DND-41 (cell line): ENCODE measurements around the gene DYRK1B.
"Not testable (repeated sequence)": the region's sequence is repeated elsewhere in the genome, so short reads cannot be mapped to it uniquely, and the experiment has no call there.

ENCODE experiments used
- ATAC-seq: fragments of 200-7000 bp; cut with Tn5 transposase; 3 replicates; pipeline ENCODE4 v1.9.1; 2021; ENCODE audit warnings: low read depth; ENCODE audit not compliant: insufficient read depth
- DNase-seq: peaks from one replicate; pipeline ENCODE4 v3.0.0-alpha.2; 2020
- H2AFZ ChIP-seq: 2 replicates; pipeline ENCODE4 v1.6.0; 2012; ENCODE audit warnings: low read depth, low read length
- H3K27ac ChIP-seq: 2 replicates; pipeline ENCODE4 v1.5.1; 2012; ENCODE audit warnings: low read length, inconsistent platforms
- H3K27me3 ChIP-seq: fragments of 200-600 bp; sonication (generic); 2 replicates; pipeline ENCODE4 v1.6.0; 2012; ENCODE audit warnings: low read length, mild to moderate bottlenecking, inconsistent platforms; ENCODE audit not compliant: insufficient read depth, poor library complexity
- H3K36me3 ChIP-seq: 2 replicates; pipeline ENCODE4 v1.5.1; 2012; ENCODE audit warnings: low read length, inconsistent platforms; ENCODE audit not compliant: insufficient read depth
- H3K4me1 ChIP-seq: 2 replicates; pipeline ENCODE4 v1.5.1; 2012; ENCODE audit warnings: mild to moderate bottlenecking, low read length; ENCODE audit not compliant: insufficient read depth
- H3K4me2 ChIP-seq: 2 replicates; pipeline ENCODE4 v1.6.0; 2012; ENCODE audit warnings: mild to moderate bottlenecking, moderate library complexity, low read length, inconsistent platforms; ENCODE audit not compliant: insufficient read depth
- H3K4me3 ChIP-seq, 2 experiments: fragments of 200-600 bp in 1 of 2; shearing (Covaris generic) in 1 of 2; 2 replicates each; pipeline ENCODE4 v1.5.1; 2012 to 2016; ENCODE audit warnings: inconsistent platforms in 2 of 2, low read length in 2 of 2, mild to moderate bottlenecking in 2 of 2, low read depth in 1 of 2, moderate library complexity in 1 of 2
- H3K79me2 ChIP-seq: 2 replicates; pipeline ENCODE4 v1.6.0; 2012; ENCODE audit warnings: low read length, inconsistent platforms; ENCODE audit not compliant: insufficient read depth
- H3K9ac ChIP-seq: 2 replicates; pipeline ENCODE4 v1.6.0; 2012; ENCODE audit warnings: low read depth, mild to moderate bottlenecking, inconsistent platforms, low read length, moderate library complexity
- H3K9me3 ChIP-seq: 2 replicates; pipeline ENCODE4 v1.5.1; 2012; ENCODE audit warnings: low read length, moderate library complexity, mild to moderate bottlenecking, inconsistent platforms; ENCODE audit not compliant: insufficient read depth, severe bottlenecking
- H4K20me1 ChIP-seq: 2 replicates; pipeline ENCODE4 v1.6.0; 2012; ENCODE audit warnings: low read length; ENCODE audit not compliant: insufficient read depth
- EZH2 ChIP-seq: IDR thresholded peaks from 3 replicates; pipeline ENCODE4 v1.6.1; 2012; ENCODE audit warnings: borderline replicate concordance, low read depth, mild to moderate bottlenecking, moderate library complexity, low read length, inconsistent platforms; ENCODE audit not compliant: severe bottlenecking
- TF ChIP-seq, protein P1 (sequence below): IDR thresholded peaks from 2 replicates; pipeline ENCODE4 v1.5.1; 2012; ENCODE audit warnings: borderline replicate concordance, low read length, moderate library complexity, mild to moderate bottlenecking; ENCODE audit not compliant: poor library complexity, severe bottlenecking; ENCODE audit errors: extremely low read depth

DYRK1B gene

DNA sequence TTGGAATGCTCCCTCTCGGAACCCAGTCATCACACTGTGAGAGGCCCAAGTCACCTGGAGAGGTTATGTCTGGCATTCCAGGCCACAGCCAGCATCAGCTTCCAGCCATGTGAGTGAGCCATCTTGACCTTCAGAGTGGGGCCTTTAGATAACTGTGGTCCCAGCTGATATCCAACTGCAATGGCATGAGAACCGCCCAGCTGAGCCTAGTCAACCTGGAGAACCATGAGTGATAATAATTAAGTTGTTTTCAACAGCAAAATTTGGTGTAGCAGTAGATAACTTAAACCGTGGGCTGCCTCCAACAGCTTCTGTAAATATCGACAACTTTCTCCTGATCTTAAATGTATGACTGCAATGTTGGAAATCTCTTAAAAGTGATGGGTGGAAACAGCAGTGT is 24.6 kb downstream of the DYRK1B start:
- no peak overlapping the region for H3K27ac ChIP-seq
- DNase-seq, result no peak
- TF ChIP-seq EZH2, result no peak
- TF ChIP-seq, protein P1, sequence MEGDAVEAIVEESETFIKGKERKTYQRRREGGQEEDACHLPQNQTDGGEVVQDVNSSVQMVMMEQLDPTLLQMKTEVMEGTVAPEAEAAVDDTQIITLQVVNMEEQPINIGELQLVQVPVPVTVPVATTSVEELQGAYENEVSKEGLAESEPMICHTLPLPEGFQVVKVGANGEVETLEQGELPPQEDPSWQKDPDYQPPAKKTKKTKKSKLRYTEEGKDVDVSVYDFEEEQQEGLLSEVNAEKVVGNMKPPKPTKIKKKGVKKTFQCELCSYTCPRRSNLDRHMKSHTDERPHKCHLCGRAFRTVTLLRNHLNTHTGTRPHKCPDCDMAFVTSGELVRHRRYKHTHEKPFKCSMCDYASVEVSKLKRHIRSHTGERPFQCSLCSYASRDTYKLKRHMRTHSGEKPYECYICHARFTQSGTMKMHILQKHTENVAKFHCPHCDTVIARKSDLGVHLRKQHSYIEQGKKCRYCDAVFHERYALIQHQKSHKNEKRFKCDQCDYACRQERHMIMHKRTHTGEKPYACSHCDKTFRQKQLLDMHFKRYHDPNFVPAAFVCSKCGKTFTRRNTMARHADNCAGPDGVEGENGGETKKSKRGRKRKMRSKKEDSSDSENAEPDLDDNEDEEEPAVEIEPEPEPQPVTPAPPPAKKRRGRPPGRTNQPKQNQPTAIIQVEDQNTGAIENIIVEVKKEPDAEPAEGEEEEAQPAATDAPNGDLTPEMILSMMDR, result no peak

DNA sequence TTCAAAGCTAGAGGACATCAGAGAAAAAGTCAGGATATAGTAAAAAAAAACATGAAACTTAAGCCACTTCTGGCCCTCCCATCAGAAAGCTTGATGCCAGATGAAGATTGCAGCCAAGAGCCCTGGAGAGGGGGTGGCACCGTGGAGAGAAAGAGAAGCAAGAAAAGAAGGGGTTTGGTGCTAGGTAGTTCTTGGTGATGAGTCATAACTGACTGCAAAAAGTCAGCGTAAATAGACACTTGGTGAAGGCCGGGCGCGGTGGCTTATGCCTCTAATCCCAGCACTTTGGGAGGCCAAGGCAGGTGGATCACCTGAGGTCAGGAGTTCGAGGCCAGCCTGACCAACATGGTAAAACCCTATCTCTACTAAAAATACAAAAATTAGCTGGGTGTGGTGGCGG is 25.3 kb downstream of the DYRK1B start:
- H3K27me3 ChIP-seq, H3K27ac ChIP-seq, H3K9me3 ChIP-seq, DNase-seq, H3K4me1 ChIP-seq, ATAC-seq, H2AFZ ChIP-seq, H3K36me3 ChIP-seq, H3K79me2 ChIP-seq, H3K9ac ChIP-seq, H4K20me1 ChIP-seq, H3K4me3 ChIP-seq, H3K4me2 ChIP-seq: not testable (repeated sequence)

More for the DNA sequence above, 24.6 kb downstream of the DYRK1B start:
- no peak overlapping the region for H3K4me2 ChIP-seq
- ATAC-seq, result no peak
- H3K36me3 ChIP-seq, result no peaks in the 10 kb centered on the region
- no peaks in the 10 kb centered on the region for H3K27me3 ChIP-seq
- H3K4me3 ChIP-seq, result no peak overlapping the region
- H3K4me1 ChIP-seq, result no peaks in the 10 kb centered on the region
- H4K20me1 ChIP-seq, result no peaks in the 10 kb centered on the region
- H3K9ac ChIP-seq, result no peak overlapping the region
- H2AFZ ChIP-seq, result no peak overlapping the region
- no peaks in the 10 kb centered on the region for H3K9me3 ChIP-seq
- H3K79me2 ChIP-seq, result no peaks in the 10 kb centered on the region

DNA sequence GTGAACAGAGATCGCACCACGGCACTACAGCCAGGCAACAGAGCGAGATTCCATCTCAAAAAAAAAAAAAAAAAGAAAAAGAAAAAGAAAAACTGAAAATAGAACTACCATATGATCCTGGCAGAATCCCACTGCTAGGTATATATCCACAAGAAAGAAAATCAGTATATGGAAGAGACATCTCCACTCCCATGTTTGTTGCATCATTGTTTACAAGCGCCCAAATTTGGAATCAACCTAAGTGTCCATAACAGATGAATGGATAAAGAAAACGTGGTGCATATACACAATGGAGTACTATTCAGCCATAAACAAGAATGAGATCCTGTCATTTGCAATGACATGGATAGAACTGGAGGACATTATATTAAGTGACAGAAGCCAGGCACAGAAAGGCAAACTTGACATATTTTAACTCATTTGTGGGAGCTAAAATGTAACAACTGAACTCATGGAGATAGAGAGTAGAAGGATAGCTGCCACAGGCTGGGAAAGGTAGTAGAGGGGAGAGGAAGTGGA is 26.1 kb downstream of the DYRK1B start:
- Histone ChIP-seq H3K27me3 (peaks cover 11% of the 10 kb centered on the region), H3K36me3 (no peaks in the 10 kb centered on the region), H3K27ac (no peak overlapping the region), H3K4me3 (no peak overlapping the region), H3K4me1 (no peaks in the 10 kb centered on the region), H3K9ac (no peak overlapping the region), H4K20me1 (no peaks in the 10 kb centered on the region), H3K4me2 (no peak overlapping the region), H2AFZ (no peak overlapping the region), H3K79me2 (no peaks in the 10 kb centered on the region), H3K9me3 (no peaks in the 10 kb centered on the region)
- no peak for ATAC-seq
- TF ChIP-seq, protein P1, result no peak
- no peak for TF ChIP-seq EZH2
- no peak for DNase-seq

DNA sequence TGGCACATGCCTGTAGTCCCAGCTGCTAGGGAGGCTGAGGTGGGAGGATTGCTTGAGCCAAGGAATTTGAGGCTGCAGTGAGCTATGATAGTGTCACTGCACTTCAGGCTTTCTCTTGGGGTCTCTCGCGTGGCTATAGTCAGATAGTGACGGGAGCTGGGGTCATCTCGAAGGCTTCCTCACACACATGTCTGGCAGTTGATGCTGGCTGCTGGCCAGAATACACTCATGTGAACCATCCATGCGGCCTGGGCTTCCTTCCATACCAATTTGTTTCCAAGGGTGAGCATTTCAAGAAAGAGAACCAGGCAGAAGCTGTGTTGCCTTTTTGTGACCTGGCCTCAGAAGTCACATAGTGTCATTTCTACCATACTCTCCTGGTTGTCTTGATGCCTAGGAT is 28.9 kb downstream of the DYRK1B start:
- H3K9me3 ChIP-seq, result no peaks in the 10 kb centered on the region
- H3K9ac ChIP-seq, result no peak overlapping the region
- no peak overlapping the region for H3K4me2 ChIP-seq
- H3K79me2 ChIP-seq, result no peaks in the 10 kb centered on the region
- no peak for ATAC-seq
- H3K4me3 ChIP-seq, result no peak overlapping the region
- H3K4me1 ChIP-seq, result no peaks in the 10 kb centered on the region
- no peaks in the 10 kb centered on the region for H4K20me1 ChIP-seq
- no peak overlapping the region for H2AFZ ChIP-seq
- no peak for DNase-seq
- H3K27ac ChIP-seq, result no peak overlapping the region
- H3K27me3 ChIP-seq, result peaks cover 21% of the 10 kb centered on the region
- no peak for TF ChIP-seq EZH2
- TF ChIP-seq, protein P1, result no peak
- no peaks in the 10 kb centered on the region for H3K36me3 ChIP-seq
